Measurements from ENCODE around the gene SLC39A7.

The SLC39A7 gene

GRCh38 chr6:33200219-33201146 lies at the start of gene SLC39A7, which contains the start of gene RXRB:
Gene SLC39A7, plus strand, starts transcription at chr6:33200867. Its CDS starts 379 bp downstream, at chr6:33201246.
Gene RXRB, minus strand, starts transcription at chr6:33200665. Its CDS starts 189 bp downstream, at chr6:33200476.
- peak; percentile 96 for DNase-seq

- no peak for DNase-seq
Measured at GRCh38 chr6:33151050-33151449, 49.6 kb upstream of the SLC39A7 start.

- no peak for DNase-seq
Measured at GRCh38 chr6:33154349-33154748, 46.3 kb upstream of the SLC39A7 start.

GRCh38 chr6:33156561-33156960 lies 44.1 kb upstream of the SLC39A7 start:
- DNase-seq, result no peak

- no peak for DNase-seq
Measured at GRCh38 chr6:33156964-33157363, 43.7 kb upstream of the SLC39A7 start.

- DNase-seq, result no peak
Measured at GRCh38 chr6:33160096-33160495, 40.6 kb upstream of the SLC39A7 start.

GRCh38 chr6:33160728-33161344 lies 39.8 kb upstream of the SLC39A7 start:
- DNase-seq, result no peak

GRCh38 chr6:33161354-33162331 lies 39.0 kb upstream of the SLC39A7 start:
- DNase-seq, result no peak

- DNase-seq, result no peak
Measured at GRCh38 chr6:33163540-33163939, 37.1 kb upstream of the SLC39A7 start.

GRCh38 chr6:33164176-33164575 lies 36.5 kb upstream of the SLC39A7 start:
- no peak for DNase-seq

- no peak for DNase-seq
Measured at GRCh38 chr6:33164665-33165373, 35.8 kb upstream of the SLC39A7 start.

- DNase-seq, result no peak
Measured at GRCh38 chr6:33165581-33166258, 34.9 kb upstream of the SLC39A7 start.

GRCh38 chr6:33166363-33166762 lies 34.3 kb upstream of the SLC39A7 start:
- DNase-seq, result no peak

- DNase-seq, result no peak
Measured at GRCh38 chr6:33166811-33167210, 33.9 kb upstream of the SLC39A7 start.

GRCh38 chr6:33167374-33168283 lies 33.0 kb upstream of the SLC39A7 start:
- no peak for DNase-seq

- DNase-seq, result no peak
Measured at GRCh38 chr6:33168284-33168601, 32.4 kb upstream of the SLC39A7 start.

GRCh38 chr6:33168639-33169038 lies 32.0 kb upstream of the SLC39A7 start:
- DNase-seq, result no peak

- no peak for DNase-seq
Measured at GRCh38 chr6:33169291-33170175, 31.1 kb upstream of the SLC39A7 start.

- DNase-seq, result no peak
Measured at GRCh38 chr6:33170176-33171015, 30.3 kb upstream of the SLC39A7 start.

Data from NCI-H1694 (cell line).